Activated CD4-positive, alpha-beta T cell treated with anti-CD3 and anti-CD28 coated beads, Interleukin-2, amount 50 U/mL, for 48 hours (primary cell): Measurements from ENCODE around the gene GTF2H4.
"Not testable (repeated sequence)": the region's sequence is repeated elsewhere in the genome, so short reads cannot be mapped to it uniquely, and the experiment has no call there.

Experiments
- DNase-seq, 2 experiments: peaks; one replicate each; pipeline ENCODE4 v3.0.0-alpha.2; 2020

The GTF2H4 gene

DNA sequence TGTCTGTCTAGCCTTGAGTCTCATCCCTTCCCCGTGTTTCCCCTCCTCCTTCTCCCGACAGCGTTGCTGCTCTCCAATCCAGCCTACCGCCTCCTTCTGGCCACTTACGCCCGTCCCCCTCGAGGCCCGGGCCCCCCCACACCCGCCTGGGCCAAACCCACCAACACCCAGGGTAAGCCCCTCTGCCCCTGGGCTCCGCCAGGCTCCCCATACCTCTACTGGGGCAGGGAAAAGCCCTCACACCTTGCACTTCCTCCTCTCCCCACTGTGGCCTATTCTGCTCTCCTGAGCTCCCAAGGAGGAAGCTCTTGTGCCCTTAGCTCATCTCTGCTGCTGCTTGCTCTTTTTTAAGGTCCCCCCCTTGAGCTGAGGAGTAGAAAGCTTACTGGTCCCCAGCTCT is 12.7 kb upstream of the GTF2H4 start:
- DNase-seq, result no peak

DNA sequence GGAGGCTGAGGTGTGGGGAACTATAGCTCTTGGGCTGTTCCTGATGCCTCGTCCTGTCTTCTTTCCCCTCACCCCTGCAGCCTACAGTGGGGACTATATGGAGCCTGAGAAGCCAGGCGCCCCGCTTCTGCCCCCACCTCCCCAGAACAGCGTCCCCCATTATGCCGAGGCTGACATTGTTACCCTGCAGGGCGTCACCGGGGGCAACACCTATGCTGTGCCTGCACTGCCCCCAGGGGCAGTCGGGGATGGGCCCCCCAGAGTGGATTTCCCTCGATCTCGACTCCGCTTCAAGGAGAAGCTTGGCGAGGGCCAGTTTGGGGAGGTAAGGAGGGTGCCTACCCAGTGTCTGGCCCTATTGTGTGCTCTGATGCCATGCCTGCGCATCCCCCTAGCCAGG is 11.5 kb upstream of the GTF2H4 start:
- no peak for DNase-seq

DNA sequence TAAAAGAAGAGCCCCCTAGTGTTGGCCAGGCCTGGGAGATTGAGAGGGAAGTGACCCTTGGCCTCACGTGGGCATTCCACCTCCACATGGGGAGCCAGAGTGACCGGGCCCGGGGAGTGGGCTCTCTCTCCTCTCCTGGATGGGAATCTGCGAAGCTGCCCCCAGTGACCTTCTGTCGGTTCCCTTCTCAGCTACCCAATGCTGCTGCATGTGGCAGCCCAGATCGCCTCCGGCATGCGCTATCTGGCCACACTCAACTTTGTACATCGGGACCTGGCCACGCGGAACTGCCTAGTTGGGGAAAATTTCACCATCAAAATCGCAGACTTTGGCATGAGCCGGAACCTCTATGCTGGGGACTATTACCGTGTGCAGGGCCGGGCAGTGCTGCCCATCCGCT is 10.1 kb upstream of the GTF2H4 start:
- no peak for DNase-seq

- DNase-seq, result no peak
These were observed 9.2 kb upstream of the GTF2H4 start for GRCh38 chr6:30898750-30899360.

DNA sequence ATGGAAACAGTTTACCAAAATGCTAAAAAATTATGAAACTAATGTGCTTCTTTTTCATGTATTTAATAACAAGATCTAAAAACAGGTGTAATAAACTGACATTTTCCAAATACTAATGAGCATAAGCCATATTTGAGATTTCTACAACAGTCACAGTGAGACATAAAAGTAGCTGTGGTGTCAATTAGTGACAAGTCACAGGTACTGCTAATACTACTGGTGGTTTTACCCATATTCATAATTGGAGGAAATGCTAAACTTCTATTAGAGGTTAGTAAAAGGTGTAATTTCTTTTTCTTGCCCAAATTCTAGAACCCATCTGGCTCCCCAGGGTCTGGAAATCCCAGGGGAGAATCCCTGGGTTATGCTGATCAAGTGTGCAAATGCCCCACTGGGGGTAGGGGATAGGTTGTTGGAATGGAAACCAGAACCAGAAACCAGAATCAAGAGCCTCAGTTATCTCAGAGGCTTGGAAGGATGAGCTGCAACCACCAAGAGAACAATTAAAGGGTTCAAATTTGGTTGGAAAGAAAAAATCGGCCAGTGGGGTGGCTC is 7.1 kb upstream of the GTF2H4 start:
- DNase-seq, result no peak

GRCh38 chr6:30901436-30901835 is 6.6 kb upstream of the GTF2H4 start:
- DNase-seq, result no peak

- not testable (repeated sequence) for DNase-seq
These were observed 5.8 kb upstream of the GTF2H4 start for GRCh38 chr6:30902196-30902595.

- DNase-seq, result no peak
These were observed 5.3 kb upstream of the GTF2H4 start for GRCh38 chr6:30902709-30903108.

- no peak for DNase-seq
These were observed 4.8 kb upstream of the GTF2H4 start for GRCh38 chr6:30903236-30903635.

- DNase-seq, result not testable (repeated sequence)
These were observed 683 bp upstream of the GTF2H4 start for GRCh38 chr6:30907290-30907757.

DNA sequence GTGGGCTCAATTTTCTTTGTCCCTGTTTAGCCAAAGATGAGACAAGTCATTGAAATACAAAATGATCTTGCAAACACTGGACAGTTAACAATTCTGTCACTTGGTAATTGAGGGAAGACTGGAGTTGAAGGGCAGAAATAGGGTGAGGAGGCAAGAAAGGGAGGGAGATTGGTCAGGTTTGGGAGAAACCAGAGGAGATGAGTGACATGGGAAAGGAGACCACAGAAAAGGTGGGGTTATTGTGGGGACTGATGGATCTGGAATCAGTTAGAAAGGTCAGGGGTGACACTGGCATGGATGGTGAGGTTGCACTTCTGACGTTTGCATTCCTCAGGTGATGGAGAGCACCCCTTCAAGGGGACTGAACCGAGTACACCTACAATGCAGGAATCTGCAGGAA is 693 bp downstream of the GTF2H4 start:
- no peak for DNase-seq

- DNase-seq, result not testable (repeated sequence)
These were observed 2.5 kb downstream of the GTF2H4 start for GRCh38 chr6:30910473-30910872.

- DNase-seq, result no peak
These were observed 4.9 kb downstream of the GTF2H4 start for GRCh38 chr6:30912746-30913520.

- no peak for DNase-seq
These were observed 5.7 kb downstream of the GTF2H4 start for GRCh38 chr6:30913721-30914075.

GRCh38 chr6:30914076-30914853 is 6.3 kb downstream of the GTF2H4 start, which contains the start of gene VARS2:
Gene VARS2 (plus strand): TSS chr6:30914238. CDS start chr6:30914837, 599 bp downstream.
- DNase-seq, result peak; percentile 86 to 90

GRCh38 chr6:30914854-30915590 is 7.0 kb downstream of the GTF2H4 start:
- DNase-seq, result peak; percentile 6 to 16

DNA sequence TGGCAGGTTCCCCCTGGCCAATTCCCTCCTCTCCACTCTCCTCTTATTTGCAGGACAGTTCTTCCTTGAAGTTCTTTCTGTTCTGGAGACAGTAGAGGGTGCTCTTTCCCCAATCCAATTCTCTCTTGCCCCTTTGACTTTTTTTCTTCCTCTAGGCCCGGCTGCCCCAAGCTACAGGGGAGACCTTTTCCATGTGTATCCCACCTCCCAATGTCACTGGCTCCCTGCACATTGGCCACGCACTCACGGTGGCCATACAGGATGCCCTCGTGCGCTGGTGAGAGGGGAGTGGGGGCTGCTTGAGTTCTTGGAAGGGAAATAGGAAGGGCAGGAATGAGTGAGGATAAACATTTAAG is 7.6 kb downstream of the GTF2H4 start:
- DNase-seq, result peak in 1 of 2 experiments; percentile 4

- no peak for DNase-seq
These were observed 9.0 kb downstream of the GTF2H4 start for GRCh38 chr6:30917041-30917440.

DNA sequence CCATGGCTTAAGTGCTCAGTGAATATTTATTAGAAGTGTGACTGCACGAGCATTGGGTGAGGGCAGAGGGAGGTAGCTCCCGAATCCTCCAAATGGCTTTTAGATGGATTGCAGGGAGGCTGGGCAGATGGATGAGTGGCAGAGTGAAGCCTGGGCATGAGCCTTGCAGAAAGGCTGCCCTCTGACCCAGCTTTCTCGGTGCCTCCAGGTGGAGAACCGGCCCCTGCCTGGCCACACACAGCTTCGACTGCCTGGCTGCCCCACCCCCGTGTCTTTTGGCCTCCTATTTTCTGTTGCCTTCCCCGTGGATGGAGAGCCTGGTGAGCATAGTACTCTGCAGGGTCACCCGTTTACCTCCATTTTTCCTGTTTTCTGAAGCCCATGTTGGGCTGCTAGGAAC is 9.5 kb downstream of the GTF2H4 start:
- no peak for DNase-seq

DNA sequence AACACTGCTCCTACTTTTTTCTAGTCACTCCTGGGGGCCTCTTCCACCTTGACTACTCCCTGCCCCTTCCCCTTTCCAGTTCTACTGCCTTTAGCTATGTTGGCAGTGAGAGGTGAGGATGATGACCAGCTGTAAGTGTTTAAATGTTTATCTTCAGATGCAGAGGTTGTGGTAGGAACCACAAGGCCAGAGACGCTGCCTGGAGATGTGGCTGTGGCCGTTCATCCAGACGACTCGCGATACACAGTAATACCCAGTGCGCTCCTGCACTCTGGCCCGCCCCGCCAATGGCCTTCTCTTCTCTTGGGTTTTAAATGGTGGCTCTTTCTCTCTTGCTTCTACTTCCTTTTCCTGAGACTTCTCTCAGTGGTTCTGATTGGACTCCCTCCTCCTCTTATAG is 10.7 kb downstream of the GTF2H4 start:
- no peak for DNase-seq

DNA sequence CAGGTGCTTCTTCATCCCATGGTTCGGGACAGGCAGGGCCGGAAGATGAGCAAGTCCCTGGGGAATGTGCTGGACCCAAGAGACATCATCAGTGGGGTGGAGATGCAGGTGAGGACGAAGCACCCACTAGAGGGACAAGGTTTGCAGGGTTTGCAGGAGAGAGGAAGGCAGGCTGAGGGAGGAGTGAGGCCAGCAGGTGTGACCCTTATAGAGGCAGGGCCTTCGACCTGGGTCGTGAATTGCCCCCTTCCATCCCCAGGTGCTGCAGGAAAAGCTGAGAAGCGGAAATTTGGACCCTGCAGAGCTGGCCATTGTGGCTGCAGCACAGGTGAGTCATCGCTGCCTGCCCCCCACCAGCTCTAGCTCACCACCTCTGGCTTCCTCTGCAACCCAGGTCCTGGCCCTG is 14.4 kb downstream of the GTF2H4 start:
- no peak for DNase-seq

- DNase-seq, result not testable (repeated sequence)
These were observed 16.1 kb downstream of the GTF2H4 start for GRCh38 chr6:30924040-30924627.
